Measurements from ENCODE around the gene LAMC2.

The LAMC2 gene

DNA sequence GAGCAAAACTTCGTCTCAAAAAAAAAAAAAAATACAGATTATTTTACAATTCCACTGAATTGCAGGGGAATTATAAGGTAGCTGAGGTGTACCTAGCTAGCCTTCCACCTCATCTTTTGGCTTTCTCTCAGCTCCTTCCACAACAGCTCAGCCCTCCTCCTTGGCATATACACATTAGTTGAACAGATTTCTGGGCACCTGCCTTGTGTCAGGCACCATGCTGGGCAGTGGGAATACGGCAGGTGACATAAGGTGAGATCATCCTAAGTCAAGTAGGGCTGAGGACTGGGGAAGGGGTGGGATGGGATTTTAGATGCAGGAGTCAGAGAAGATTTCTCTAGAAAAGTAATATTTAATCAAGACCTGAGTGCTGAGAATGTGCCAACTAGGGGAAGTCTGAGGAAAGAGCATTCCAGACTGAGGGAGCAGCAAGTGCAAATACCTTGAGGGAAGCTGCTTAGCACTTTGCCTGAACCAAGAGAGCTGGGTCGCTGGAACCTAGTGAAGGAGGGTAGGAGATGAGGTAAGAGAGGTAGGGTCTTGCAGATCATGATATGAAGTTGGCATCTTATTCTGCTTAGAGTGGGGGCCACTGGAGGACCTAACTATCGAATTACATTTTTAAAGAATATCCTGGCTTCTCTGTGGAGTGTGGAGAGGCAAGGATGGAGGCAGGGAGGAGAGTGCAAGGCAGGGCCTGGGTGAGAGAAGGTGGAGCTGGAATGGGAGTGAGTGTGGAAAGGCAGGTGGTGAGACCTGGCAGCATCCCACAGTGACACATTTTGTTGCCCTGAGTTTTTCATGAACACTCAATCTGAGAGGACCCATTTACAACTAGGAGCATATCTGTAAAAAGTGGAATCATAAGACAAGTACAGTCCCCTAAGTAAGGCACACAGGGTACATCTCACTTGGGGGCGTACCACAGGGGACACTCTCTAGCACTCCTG is 28.2 kb downstream of the LAMC2 start:
- no peak for DNase-seq (ENCODE audit: low read depth)

DNA sequence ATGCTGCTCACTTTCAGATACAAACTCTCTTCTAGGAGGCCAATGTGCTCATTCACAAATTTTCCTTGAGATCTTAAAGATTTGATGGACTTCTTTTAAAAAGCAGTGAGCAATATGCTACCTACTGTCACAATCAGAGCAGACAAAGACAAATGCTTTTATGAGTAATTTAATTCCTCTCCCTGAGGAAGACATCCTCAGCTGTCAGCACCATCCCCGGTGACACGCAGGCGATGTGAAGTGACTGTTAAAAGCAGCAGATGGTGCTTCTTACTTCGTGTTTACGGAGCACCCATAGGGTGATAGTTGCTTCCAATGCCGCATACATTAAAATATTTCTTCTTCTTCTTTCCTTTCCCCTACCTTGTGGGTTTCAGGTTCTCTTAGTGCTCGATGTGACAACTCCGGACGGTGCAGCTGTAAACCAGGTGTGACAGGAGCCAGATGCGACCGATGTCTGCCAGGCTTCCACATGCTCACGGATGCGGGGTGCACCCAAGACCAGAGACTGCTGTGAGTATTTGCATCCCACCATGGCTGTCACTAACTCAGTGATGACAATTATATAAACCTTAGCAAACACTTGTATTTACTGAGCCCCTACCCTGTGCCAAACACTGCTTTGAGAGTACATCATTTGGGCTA is 29.1 kb downstream of the LAMC2 start:
- no peak for DNase-seq (ENCODE audit: low read depth)

DNA sequence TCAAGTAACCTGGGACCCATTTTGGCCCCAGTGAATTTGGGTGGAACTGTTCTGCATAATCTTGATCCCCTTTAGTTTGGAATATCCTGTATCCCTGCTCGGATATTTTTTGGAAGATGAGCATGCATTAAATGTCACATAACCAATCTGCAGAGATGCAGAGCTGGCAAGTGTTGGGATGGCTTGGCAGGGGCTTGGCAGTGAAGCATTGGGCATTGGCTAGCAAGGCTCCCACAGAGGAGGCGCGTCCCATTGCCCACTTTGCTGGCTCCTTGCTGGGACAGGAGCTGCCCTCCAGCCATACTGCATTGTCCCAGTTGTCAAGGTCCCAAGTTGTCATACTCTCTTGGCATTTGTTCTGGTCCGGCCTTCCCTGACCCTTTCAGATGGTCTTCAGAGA is 29.9 kb downstream of the LAMC2 start:
- DNase-seq (ENCODE audit: low read depth): no peak

DNA sequence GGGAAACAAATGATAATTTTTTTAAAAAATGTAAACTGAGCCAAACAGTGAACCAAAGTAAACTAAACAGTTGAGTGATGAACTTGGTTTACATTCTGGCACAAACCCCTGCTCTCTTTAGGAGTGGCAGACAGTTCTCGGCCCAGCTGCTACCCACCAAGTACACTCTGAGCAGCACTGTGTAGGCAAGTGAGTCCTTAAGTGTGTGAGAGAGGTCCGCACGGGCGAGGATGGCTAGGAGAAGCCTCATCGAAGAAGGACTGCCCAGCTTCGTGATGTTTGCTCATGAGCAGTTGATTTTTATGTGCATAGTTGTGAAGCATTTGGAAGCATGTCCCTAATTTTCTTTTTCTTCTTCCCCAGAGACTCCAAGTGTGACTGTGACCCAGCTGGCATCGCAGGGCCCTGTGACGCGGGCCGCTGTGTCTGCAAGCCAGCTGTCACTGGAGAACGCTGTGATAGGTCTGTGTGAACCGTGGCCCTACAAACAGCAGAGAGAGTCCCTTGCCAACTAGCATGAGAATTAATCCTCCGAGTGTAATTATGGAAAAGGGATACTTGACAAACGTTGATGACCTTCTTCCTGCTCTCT is 32.1 kb downstream of the LAMC2 start:
- DNase-seq (ENCODE audit: low read depth): no peak

DNA sequence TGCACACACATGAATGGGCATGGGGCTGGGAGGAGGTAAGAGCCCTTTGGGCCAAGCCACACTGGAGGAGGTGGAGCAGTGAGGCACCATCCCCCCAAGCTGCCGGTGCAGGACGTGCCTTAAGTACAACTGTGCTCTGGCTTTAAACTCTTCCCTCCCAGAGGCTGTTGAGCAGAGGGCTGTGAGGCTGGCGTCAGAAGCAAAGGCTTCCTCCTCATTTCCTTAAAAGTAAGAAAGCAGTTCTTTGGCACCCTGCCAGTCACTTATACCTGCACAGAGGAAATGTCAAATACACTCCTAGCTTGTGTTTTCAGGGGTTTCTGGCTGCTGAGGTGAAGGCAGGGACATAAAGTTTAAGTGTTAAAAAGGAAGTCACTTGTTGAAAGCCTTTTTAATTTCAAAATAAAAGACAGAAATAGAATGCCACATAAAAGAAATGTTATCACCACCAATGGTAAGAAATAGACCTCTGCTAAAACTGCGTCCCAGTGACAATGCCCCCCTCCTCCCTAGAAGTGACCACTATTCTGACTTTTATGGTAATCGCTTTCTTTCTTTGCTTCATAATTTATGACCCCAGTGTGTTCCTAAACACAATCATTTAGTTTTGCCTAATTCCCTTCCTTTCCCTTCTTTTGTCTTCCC is 33.0 kb downstream of the LAMC2 start:
- no peak for DNase-seq (ENCODE audit: low read depth)

DNA sequence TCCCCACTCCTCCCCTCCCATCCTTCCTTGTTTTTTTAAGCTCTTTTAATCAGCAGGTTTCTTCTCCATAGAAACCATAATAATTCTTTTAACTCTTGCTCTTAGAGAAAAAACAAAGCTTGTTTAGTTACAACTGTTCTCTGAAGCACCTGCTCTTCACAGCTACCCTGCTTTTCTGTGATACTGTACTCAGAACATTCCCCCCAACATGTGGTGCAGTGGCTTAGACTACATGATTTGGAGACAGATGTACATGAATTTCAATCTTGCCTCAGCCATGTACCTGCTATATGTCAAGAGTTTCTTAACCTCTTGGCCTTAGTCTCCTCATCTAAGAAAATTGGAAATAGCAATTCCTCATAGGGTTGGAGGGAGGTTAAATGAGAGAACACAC is 33.5 kb downstream of the LAMC2 start:
- DNase-seq (ENCODE audit: low read depth): no peak

DNA sequence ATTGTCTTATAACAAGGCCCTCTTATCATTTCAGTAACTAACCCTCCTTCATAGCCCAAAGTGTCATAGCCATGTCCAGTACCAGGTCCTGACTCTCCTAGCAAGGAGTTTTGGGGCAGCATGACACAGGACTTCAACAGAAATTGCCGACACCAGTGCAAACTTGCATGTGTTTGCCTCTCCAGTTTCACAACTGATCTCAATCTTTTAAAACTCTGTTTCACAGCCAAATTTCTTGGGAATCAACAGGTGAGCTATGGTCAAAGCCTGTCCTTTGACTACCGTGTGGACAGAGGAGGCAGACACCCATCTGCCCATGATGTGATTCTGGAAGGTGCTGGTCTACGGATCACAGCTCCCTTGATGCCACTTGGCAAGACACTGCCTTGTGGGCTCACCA is 36.8 kb downstream of the LAMC2 start:
- no peak for DNase-seq (ENCODE audit: low read depth)

DNA sequence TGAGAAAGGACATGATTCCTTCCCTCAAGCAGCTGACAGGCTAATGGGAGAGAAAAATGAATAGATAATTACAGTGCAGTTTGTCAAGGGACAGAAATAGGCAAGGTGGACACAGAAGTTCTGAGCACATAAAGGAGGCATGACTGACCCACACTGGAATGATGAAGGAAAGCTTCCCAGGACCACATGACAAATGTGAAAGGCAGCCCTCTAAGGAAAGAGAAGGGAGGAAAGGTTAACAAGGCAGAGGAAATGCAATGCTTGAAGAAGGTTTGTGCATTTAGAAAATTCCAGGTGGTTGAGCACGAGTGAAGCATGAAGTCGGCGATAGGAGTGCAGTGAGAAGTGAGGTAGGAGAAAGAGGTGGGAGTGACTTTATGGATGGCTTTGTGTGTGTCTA is 37.4 kb downstream of the LAMC2 start:
- DNase-seq (ENCODE audit: low read depth): no peak

DNA sequence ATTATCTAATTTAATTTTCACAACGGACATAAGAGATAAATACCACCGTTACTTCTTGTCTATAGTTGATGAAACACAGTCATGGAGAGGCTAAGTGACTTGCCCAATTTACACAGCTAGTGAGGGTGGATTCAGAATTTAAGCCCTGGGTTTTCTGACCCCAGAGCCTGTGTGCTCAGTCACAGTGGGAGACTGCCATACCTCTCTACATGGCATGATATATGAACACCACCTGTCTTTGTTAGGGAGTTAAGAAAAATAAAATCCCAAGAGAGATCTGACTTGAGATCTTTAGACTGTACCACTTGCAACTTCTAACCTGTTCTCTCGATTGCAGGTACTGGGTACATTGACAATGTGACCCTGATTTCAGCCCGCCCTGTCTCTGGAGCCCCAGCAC is 40.3 kb downstream of the LAMC2 start:
- no peak for DNase-seq (ENCODE audit: low read depth)

DNA sequence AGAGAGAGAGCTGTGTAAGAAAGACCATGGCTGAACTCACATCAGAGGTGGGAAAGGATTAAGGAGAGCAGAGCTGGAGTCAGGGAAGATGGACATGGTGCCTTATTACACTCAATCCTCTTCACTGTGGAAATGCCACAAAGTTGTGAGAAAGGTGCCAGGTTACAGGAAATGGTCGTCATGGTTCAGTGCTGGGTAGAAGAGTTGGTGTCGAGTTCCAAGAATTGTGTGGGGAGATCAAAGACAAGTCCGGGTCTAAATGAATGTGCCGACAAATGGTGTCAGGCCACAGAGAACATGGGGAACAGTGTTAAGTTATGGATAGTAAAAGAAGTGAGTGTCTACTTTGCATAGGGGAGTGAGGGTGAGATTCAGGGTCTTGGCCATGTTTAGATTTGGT is 40.9 kb downstream of the LAMC2 start:
- no peak for DNase-seq (ENCODE audit: low read depth)

DNA sequence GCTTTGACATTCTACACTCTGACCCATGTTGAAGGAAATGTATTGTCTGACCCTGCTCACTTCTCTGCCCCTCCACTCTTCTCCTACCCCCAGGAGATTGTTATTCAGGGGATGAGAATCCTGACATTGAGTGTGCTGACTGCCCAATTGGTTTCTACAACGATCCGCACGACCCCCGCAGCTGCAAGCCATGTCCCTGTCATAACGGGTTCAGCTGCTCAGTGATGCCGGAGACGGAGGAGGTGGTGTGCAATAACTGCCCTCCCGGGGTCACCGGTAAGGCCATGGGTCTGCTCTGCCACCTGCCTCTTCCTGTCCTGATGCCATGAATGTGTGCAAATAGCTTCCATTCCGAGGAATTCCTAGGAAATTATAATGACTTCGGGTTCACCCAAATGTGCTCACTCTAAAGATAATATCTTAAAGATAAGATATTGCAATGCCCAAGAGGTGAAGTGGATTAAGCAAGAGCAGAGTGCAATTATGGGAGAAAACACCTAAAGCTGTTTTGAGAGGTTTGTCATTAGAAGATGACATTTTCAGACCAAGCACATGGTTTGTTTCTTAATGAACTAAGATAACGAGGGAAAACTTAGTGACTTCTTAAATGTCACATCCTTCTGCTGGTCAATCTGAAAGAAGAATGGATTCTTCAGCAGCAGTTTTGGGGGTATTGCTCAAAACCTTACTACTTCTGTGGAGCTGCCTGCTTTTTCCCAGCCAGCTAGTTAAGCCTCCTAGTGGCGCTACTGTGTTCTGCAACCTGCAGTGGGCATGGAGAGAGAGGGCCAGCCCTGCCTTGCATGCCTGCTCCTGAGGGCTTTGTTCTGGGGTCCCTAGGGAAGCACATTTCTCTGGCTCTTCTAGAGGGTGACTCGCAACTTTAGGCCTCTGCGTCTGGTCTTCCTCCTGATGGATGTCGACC is 41.6 kb downstream of the LAMC2 start:
- no peak for DNase-seq (ENCODE audit: low read depth)

DNA sequence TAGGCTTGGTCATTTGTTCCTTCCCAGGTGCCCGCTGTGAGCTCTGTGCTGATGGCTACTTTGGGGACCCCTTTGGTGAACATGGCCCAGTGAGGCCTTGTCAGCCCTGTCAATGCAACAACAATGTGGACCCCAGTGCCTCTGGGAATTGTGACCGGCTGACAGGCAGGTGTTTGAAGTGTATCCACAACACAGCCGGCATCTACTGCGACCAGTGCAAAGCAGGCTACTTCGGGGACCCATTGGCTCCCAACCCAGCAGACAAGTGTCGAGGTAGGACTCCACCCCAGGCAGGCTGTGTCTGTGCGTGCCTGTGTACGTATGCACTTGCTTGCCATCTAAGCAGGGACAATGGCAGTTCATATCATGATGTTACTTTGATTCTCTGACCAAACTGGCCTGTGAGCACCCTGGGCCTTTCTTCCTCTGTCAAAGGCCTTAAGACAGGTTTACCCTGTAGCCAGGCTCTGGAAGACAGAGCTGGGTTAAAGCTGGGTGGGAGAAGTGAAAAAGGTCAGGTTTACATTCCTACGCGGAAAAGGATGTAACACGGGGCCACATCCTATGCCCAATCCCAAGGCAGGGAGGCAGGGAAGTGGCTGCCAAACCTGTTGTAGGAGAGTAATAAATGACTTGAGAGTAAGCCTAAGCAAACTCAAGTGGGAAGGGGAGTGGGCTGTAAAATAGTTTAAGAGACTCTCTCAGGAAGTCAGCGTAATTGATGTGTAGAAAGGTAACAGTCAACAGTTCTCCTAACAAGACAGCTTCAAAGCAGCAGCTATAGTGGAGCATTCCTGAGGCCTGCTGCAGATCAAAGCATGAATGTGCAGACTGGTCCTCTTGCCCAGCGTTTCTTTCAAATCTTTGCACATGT is 42.5 kb downstream of the LAMC2 start:
- no peak for DNase-seq (ENCODE audit: low read depth)

DNA sequence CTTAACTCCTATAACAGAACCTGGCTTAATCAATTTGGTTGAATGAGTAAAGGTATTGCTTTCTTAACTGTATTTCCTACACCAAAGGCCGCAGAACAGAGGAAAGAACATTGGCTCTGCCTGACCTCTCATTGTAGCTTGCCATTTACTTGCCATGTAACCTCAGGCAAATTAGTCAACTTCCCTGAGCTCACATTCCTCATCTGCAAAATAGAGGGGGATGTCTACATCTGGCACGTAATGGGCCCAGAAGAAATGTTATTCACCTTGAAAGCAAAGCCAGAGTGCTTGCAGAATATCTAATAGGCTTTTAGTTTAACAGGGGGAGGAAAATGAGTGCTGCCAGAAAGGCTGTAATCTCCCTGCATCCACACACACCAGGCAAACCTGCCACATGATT is 44.3 kb downstream of the LAMC2 start:
- DNase-seq (ENCODE audit: low read depth): no peak

DNA sequence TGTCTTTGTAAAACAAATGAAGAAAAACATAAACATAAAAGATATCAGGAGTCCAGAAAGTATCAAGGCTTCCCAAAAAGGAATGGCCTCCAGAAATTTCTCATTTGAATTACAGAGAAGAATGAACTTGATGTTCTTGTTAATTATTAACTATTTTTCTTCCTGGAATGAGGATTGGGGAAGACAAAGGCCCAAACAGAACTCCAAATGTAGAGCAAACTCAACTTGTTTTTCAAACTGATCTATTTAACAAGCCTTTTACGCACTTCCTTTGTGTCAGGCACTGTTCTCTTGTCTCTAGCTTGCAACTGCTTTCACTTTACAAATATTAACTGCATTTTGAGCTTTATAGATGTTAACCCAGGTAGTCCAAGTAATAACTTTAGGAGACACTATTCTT is 45.5 kb downstream of the LAMC2 start:
- no peak for DNase-seq (ENCODE audit: low read depth)

DNA sequence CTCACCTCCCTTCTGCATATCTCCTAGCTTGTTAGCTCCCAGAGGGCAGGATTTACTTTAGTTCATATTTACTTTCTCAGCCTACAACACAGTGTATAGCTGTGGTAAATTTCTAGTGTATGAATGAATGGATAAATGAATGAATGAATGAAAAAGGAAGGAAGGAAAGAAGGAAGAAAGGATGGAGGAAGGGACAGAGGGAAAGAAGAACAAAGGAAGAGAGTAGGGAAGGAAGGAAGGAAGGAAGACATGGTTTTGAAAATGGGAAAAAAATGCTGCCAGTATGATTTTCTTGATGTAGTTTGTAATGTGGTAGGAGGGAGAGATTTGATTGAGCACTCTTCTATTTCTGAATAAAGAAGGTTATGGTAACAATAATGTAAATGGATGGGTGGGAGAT is 47.0 kb downstream of the LAMC2 start:
- DNase-seq (ENCODE audit: low read depth): no peak

DNA sequence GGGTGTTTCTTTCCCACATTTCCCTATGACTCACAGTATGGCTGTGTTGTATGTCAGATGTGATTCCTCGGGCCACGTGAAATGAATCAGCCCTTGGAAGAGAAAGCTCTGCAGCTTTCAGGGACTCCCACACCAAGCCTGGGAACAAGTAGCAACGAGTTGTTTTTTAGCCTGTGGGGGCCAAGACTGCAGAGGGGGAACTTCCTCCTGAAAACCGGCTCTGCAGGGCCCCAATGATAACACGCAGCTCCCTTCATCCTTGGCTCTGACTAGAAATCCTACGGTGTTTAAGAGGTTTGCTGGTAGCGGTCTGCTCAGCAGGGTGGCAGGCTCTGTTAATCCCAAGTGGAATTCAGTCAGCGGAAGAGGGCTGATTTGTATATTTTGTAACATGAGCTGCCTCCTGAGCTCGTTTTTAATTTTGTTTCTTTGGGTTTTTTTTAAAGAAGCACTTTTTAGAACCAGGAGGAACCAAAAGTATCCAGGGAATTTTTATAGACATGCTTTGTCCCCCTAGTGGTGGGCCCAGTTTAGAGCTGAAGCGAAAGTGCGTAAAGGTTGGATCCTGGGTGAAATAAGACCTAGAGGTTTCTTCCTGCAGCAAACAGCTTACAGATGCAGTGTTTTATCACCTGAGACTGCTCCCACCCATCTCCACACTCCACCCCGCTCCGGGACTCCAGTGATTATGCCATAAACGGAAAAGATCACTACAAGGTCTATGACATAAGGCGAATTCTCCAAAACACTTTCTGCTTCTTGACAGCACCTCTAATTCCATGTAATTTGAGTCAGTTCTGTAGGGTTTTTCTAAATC is 48.8 kb downstream of the LAMC2 start:
- peak; percentile 91 for DNase-seq (ENCODE audit: low read depth)

DNA sequence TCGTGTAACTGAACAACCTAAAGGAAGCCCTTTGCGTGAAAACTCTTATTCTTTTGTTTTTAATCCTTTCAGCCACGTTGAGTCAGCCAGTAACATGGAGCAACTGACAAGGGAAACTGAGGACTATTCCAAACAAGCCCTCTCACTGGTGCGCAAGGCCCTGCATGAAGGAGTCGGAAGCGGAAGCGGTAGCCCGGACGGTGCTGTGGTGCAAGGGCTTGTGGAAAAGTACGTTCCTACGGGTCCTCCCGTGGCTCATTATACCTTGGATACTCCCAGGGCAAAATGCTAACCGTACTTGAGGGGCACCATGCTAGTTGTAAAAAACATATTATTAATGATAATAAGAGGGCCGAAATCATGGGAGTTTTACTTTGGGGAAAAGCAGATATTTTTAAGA is 49.4 kb downstream of the LAMC2 start:
- DNase-seq (ENCODE audit: low read depth): no peak

DNA sequence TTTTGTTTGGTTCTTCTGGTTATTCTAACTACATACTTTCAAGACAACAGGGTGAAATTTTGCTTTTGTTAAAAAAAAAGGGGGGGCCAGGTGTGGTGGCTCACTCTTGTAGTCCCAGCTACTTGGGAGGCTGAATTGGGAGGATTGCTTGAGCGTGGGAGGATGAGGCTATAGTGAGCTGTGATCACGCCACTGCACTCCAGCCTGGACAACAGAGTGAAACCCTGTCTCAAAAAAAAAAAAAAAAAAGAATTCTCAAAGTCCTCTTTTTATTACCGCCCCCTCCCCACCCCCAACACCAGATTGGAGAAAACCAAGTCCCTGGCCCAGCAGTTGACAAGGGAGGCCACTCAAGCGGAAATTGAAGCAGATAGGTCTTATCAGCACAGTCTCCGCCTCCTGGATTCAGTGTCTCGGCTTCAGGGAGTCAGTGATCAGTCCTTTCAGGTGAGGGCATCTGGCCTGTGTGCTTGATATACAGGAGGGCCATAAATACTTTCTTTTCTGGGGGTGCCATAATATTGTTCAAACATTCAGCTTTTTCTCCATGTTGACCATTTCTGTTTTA is 50.2 kb downstream of the LAMC2 start:
- no peak for DNase-seq (ENCODE audit: low read depth)

DNA sequence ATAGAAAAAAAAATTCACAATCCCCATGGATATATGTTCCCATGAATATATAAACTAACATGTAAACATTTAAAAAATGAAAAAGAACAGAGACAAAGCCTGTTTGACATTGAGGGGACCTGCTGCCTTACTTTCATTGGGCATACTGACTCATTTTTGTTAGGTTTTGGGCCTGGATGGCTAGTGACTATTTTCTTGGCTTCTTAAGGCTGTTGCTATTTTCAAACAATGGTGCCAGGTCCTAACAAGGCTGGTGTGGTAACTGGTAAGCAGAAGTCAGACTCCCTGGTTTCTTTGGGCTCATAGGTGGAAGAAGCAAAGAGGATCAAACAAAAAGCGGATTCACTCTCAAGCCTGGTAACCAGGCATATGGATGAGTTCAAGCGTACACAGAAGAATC is 51.0 kb downstream of the LAMC2 start:
- no peak for DNase-seq (ENCODE audit: low read depth)
